OCI-LY1 (cell line): ENCODE measurements around the gene FEZ2.
"Not testable (repeated sequence)": the region's sequence is repeated elsewhere in the genome, so short reads cannot be mapped to it uniquely, and the experiment has no call there.

Source experiments
- H2AFZ ChIP-seq: fragments of 200-600 bp; sonication (generic), shearing (Covaris generic); 2 replicates; pipeline ENCODE4 v1.6.0; 2014; ENCODE audit warnings: antibody characterized with exemption, mild to moderate bottlenecking, low read length
- H3F3A ChIP-seq: fragments of 200-600 bp; sonication (generic), shearing (Covaris generic); 2 replicates; pipeline ENCODE4 v1.6.0; 2014; ENCODE audit warnings: mild to moderate bottlenecking, antibody characterized with exemption, low read length, moderate library complexity; ENCODE audit not compliant: insufficient read depth
- H3K27ac ChIP-seq: fragments of 200-600 bp; sonication (generic); 2 replicates; pipeline ENCODE4 v1.5.1; 2014; ENCODE audit warnings: low read length, mixed run types, mild to moderate bottlenecking, low read depth; ENCODE audit not compliant: poor library complexity, severe bottlenecking
- H3K27me3 ChIP-seq: fragments of 200-600 bp; sonication (generic); 2 replicates; pipeline ENCODE4 v1.6.0; 2014; ENCODE audit warnings: antibody characterized with exemption, mild to moderate bottlenecking, low read length, moderate library complexity; ENCODE audit not compliant: insufficient read depth
- H3K36me3 ChIP-seq: fragments of 200-600 bp; sonication (generic); 2 replicates; pipeline ENCODE4 v1.6.1; 2014; ENCODE audit warnings: mild to moderate bottlenecking, antibody characterized with exemption, low read length, moderate library complexity, mixed read lengths; ENCODE audit not compliant: insufficient read depth
- H3K4me1 ChIP-seq: fragments of 200-600 bp; sonication (generic); 2 replicates; pipeline ENCODE4 v1.5.1; 2014; ENCODE audit warnings: mild to moderate bottlenecking, low read length, moderate library complexity; ENCODE audit not compliant: insufficient read depth, severe bottlenecking
- H3K4me2 ChIP-seq: fragments of 200-600 bp; sonication (generic), shearing (Covaris generic); 2 replicates; pipeline ENCODE4 v1.6.1; 2014; ENCODE audit warnings: low read length
- H3K4me3 ChIP-seq: fragments of 200-600 bp; sonication (generic); 2 replicates; pipeline ENCODE4 v1.5.1; 2014; ENCODE audit warnings: low read length, low read depth, mild to moderate bottlenecking, mixed read lengths; ENCODE audit not compliant: poor library complexity, severe bottlenecking
- H3K79me2 ChIP-seq: fragments of 200-600 bp; shearing (Covaris generic); 2 replicates; pipeline ENCODE4 v1.6.1; 2016; ENCODE audit warnings: mixed run types, low read length, mixed read lengths; ENCODE audit not compliant: insufficient read depth
- H3K9ac ChIP-seq: fragments of 200-600 bp; sonication (generic), shearing (Covaris generic); 2 replicates; pipeline ENCODE4 v1.6.1; 2014; ENCODE audit warnings: mild to moderate bottlenecking, low read length, mixed read lengths
- H3K9me2 ChIP-seq: fragments of 200-600 bp; sonication (generic), shearing (Covaris generic); 2 replicates; pipeline ENCODE4 v1.6.1; 2014; ENCODE audit warnings: low read depth, mild to moderate bottlenecking, low read length, mixed read lengths
- H3K9me3 ChIP-seq: fragments of 200-600 bp; shearing (Covaris generic); 2 replicates; pipeline ENCODE4 v1.6.1; 2014; ENCODE audit warnings: low read length, mixed read lengths
- H4K20me1 ChIP-seq: fragments of 200-600 bp; sonication (generic), shearing (Covaris generic); 2 replicates; pipeline ENCODE4 v1.6.0; 2016; ENCODE audit warnings: mild to moderate bottlenecking, low read length; ENCODE audit not compliant: insufficient read depth
- EZH2 ChIP-seq: fragments of 200-600 bp; sonication (generic), shearing (Covaris generic); IDR thresholded peaks from 2 replicates; pipeline ENCODE4 v1.8.0; 2017; ENCODE audit warnings: borderline replicate concordance, mixed run types, mild to moderate bottlenecking, antibody characterized with exemption, low read length, moderate library complexity, mixed read lengths
- TF ChIP-seq, protein P1 (sequence below): fragments of 200-600 bp; sonication (generic), shearing (Covaris generic); IDR thresholded peaks from 2 replicates; pipeline ENCODE4 v1.5.1; 2017; ENCODE audit warnings: mild to moderate bottlenecking, antibody characterized with exemption, low read length, moderate library complexity, mixed read lengths

Gene FEZ2

DNA sequence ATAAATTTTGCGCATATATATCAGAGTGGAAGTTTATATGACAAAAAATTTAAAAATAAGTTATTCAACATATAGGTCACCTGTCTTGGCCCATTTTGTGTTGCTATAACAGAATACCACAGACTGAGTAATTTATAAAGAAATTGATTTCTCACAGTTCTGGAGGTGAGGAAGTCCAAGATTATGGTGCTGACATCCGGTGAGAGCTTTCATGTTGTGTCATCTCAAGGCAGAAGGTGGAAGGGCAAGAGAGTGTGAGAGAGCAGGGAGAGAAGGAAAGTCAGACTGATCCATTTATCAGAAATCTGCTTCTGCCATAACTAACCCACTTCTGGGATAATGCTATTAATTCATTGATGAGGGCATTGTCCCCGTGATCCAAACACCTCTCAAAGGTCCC is 9.0 kb upstream of the FEZ2 start:
- TF ChIP-seq, protein P1, sequence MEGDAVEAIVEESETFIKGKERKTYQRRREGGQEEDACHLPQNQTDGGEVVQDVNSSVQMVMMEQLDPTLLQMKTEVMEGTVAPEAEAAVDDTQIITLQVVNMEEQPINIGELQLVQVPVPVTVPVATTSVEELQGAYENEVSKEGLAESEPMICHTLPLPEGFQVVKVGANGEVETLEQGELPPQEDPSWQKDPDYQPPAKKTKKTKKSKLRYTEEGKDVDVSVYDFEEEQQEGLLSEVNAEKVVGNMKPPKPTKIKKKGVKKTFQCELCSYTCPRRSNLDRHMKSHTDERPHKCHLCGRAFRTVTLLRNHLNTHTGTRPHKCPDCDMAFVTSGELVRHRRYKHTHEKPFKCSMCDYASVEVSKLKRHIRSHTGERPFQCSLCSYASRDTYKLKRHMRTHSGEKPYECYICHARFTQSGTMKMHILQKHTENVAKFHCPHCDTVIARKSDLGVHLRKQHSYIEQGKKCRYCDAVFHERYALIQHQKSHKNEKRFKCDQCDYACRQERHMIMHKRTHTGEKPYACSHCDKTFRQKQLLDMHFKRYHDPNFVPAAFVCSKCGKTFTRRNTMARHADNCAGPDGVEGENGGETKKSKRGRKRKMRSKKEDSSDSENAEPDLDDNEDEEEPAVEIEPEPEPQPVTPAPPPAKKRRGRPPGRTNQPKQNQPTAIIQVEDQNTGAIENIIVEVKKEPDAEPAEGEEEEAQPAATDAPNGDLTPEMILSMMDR, result no peak
- no peaks in the 10 kb centered on the region for H3K79me2 ChIP-seq
- H2AFZ ChIP-seq, result no peak overlapping the region

DNA sequence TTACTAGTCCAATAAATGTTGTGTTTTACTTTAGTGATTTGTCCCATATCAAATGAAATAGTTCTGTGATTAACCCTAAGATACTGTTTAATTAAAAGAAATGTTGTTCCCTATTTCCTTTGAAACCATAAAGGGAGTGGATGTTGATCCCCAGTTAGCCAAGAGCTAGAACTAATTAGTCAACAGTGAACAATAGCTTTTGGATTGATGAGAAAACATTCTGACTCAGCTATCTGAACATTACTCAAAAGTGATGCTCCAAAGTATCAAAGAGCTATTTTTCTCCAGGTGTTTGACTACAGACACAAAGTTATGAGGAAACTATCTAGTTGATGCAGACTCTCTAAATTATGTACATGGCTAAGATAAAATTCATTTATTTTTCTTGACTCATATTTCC is 7.3 kb upstream of the FEZ2 start:
- Histone ChIP-seq H3K4me1 (no peaks in the 10 kb centered on the region), H3K27ac (no peak overlapping the region), H3K4me3 (no peak overlapping the region), H3K27me3 (no peaks in the 10 kb centered on the region), H3K9me3 (no peaks in the 10 kb centered on the region), H3F3A (no peaks in the 10 kb centered on the region), H3K9me2 (no peaks in the 10 kb centered on the region), H3K4me2 (no peak overlapping the region), H4K20me1 (no peaks in the 10 kb centered on the region), H3K36me3 (no peaks in the 10 kb centered on the region), H3K79me2 (no peaks in the 10 kb centered on the region), H3K9ac (no peak overlapping the region), H2AFZ (no peak overlapping the region)
- TF ChIP-seq, protein P1, result no peak
- no peak for TF ChIP-seq EZH2

More for the DNA sequence above, 9.0 kb upstream of the FEZ2 start:
- H3K27ac ChIP-seq, result no peak overlapping the region
- no peaks in the 10 kb centered on the region for H4K20me1 ChIP-seq
- H3K9me3 ChIP-seq, result no peaks in the 10 kb centered on the region
- H3K9me2 ChIP-seq, result no peaks in the 10 kb centered on the region
- no peaks in the 10 kb centered on the region for H3K27me3 ChIP-seq
- H3K4me2 ChIP-seq, result no peak overlapping the region
- H3K4me3 ChIP-seq, result no peak overlapping the region
- no peaks in the 10 kb centered on the region for H3K4me1 ChIP-seq
- H3F3A ChIP-seq, result no peaks in the 10 kb centered on the region
- no peak overlapping the region for H3K9ac ChIP-seq
- H3K36me3 ChIP-seq, result no peaks in the 10 kb centered on the region

DNA sequence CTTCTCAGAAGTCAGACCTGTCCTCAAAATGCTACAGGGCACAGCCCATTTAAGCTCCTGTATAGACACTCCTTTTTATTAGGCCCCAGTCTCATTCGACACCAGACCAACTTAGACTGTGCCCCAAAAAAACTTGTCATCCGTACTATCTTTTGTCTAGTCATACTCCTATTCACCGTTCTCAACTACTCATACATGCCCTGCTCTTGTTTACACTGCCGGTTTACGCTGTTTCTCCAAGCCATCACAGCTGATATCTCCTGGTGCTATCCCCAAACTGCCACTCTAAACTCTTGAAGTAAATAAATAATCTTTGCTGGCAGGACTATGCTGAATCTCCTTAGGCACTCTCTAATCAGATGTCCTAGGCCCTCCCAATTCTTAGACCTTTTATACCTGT is 5.7 kb upstream of the FEZ2 start:
- not testable (repeated sequence) for H3K9me2 ChIP-seq, H3K4me1 ChIP-seq, H3F3A ChIP-seq, H3K4me2 ChIP-seq, H4K20me1 ChIP-seq, H3K27me3 ChIP-seq, H2AFZ ChIP-seq, H3K4me3 ChIP-seq, H3K27ac ChIP-seq, H3K79me2 ChIP-seq, H3K9me3 ChIP-seq, H3K36me3 ChIP-seq, H3K9ac ChIP-seq

DNA sequence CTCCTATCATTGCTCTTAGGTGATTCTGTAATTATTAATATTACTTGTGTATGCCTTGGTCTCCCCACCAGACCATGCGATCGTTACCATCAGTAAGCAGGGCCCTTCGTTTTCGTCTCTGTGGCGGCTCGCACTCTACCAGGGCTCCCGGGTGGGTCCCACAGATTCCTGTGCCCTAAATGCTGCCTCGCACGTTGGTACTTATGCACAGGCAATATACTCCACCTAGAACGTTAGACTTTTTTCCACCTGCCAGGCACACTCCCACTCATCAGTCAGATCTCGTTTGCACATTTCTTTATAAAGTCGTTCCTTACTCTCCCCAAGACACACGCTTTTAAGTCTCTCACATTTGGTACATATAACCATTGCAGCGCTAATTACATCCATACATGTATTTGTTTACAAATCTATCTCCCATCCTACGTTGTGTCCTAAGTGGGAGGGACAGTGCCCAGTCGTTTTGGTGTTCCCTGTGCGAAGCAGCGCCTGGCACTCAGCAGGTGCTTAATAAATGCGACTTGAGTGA is 901 bp downstream of the FEZ2 start:
- no peaks in the 10 kb centered on the region for H3K9me2 ChIP-seq
- peak overlapping the region; percentile 68 for H3K4me3 ChIP-seq
- H3K27me3 ChIP-seq, result no peaks in the 10 kb centered on the region
- no peak overlapping the region for H2AFZ ChIP-seq
- peaks cover 12% of the 10 kb centered on the region; the same call in 1 of the 2 replicates for H3K36me3 ChIP-seq
- H3K79me2 ChIP-seq, result no peaks in the 10 kb centered on the region; the same call in 1 of the 2 replicates
- H3K27ac ChIP-seq, result no peak overlapping the region
- peak overlapping the region; percentile 68 for H3K4me2 ChIP-seq
- H3K9ac ChIP-seq, result peak overlapping the region; percentile 61
- no peaks in the 10 kb centered on the region for H3F3A ChIP-seq
- no peak for TF ChIP-seq EZH2
- TF ChIP-seq, protein P1, result no peak
- H4K20me1 ChIP-seq, result no peaks in the 10 kb centered on the region
- no peaks in the 10 kb centered on the region for H3K9me3 ChIP-seq
- H3K4me1 ChIP-seq, result peaks cover 14% of the 10 kb centered on the region
